H1 (cell line): ENCODE data around the gene KDELR1. TPM values are rescaled to one million over a fixed set of nuclear protein-coding genes. Genes with fewer than 3 reads are reported as not detected.

Source experiments
- CTCF ChIA-PET: fragments of 300-600 bp; sonication (Branson Sonifier 250); formaldehyde crosslinking; loops from one replicate; lab custom pipeline; 2021; ENCODE audit not compliant: partially characterized antibody; lab: Charles Lee
- POLR2A ChIA-PET: fragments of 300-600 bp; sonication (Branson Sonifier 250); formaldehyde crosslinking; loops from one replicate; lab custom pipeline; 2021; ENCODE audit warnings: inconsistent platforms; ENCODE audit not compliant: partially characterized antibody; lab: Charles Lee
- DNase-seq, 2 experiments: peaks; one replicate each; pipeline versions ENCODE4 v3.0.0 to v3.0.0-alpha.2; 2010 to 2022; ENCODE audit warnings: low spot score in 2 of 2, low read depth in 1 of 2, mixed read lengths in 1 of 2
- FAIRE-seq: peaks from 2 replicates; lab custom pipeline; 2011; peaks lifted over from hg19 to GRCh38; lab: Jason Lieb, UNC
- H2AFZ ChIP-seq: 2 replicates; pipeline ENCODE4 v1.8.1; 2012; ENCODE audit warnings: low read length, inconsistent platforms
- H2AK5ac ChIP-seq: 2 replicates; pipeline ENCODE4 v1.6.1; 2013; ENCODE audit warnings: low read depth, low read length
- H2BK120ac ChIP-seq: replicated peaks from 2 replicates; pipeline ENCODE3; 2013; ENCODE audit warnings: low read depth, low read length, inconsistent platforms
- H2BK12ac ChIP-seq: 2 replicates; pipeline ENCODE4 v1.6.1; 2013; ENCODE audit warnings: low read depth, low read length
- H2BK15ac ChIP-seq: 2 replicates; pipeline ENCODE4 v1.6.1; 2013; ENCODE audit warnings: low read length
- H2BK20ac ChIP-seq: 2 replicates; pipeline ENCODE4 v1.6.1; 2013; ENCODE audit warnings: low read length
- H2BK5ac ChIP-seq: 2 replicates; pipeline ENCODE4 v1.6.1; 2013; ENCODE audit warnings: low read depth, low read length
- H3K14ac ChIP-seq: 2 replicates; pipeline ENCODE4 v1.6.1; 2013; ENCODE audit warnings: inconsistent platforms; ENCODE audit not compliant: insufficient read length
- H3K18ac ChIP-seq: 2 replicates; pipeline ENCODE4 v1.6.1; 2013; ENCODE audit warnings: low read length; ENCODE audit errors: extremely low read depth
- H3K23ac ChIP-seq: 2 replicates; pipeline ENCODE4 v1.6.1; 2013; ENCODE audit warnings: inconsistent platforms; ENCODE audit not compliant: insufficient read length
- H3K23me2 ChIP-seq: 2 replicates; pipeline ENCODE4 v1.6.1; 2013; ENCODE audit warnings: low read depth, low read length
- H3K27ac ChIP-seq: 2 replicates; pipeline ENCODE4 v1.6.1; 2011; ENCODE audit warnings: low read depth, low read length, inconsistent platforms
- H3K27me3 ChIP-seq, 4 experiments: replicated peaks in 1 of 4; 1 replicate in 1 of 4; 2 replicates in 3 of 4; pipeline versions ENCODE4 v1.6.1 to v1.8.1; 2011 to 2013; ENCODE audit warnings: low read length in 3 of 4, mild to moderate bottlenecking in 3 of 4, inconsistent platforms in 2 of 4, mixed read lengths in 2 of 4, moderate library complexity in 1 of 4; ENCODE audit not compliant: control insufficient read depth in 3 of 4, insufficient read depth in 3 of 4; ENCODE audit errors: extremely low read depth in 1 of 4
- H3K36me3 ChIP-seq, 4 experiments: 2 replicates each; pipeline versions ENCODE4 v1.6.1 to v1.8.1; 2011 to 2013; ENCODE audit warnings: mild to moderate bottlenecking in 4 of 4, low read length in 3 of 4, moderate library complexity in 2 of 4, control low read depth in 1 of 4, inconsistent platforms in 1 of 4; ENCODE audit not compliant: insufficient read depth in 4 of 4, control insufficient read depth in 2 of 4
- H3K4ac ChIP-seq: replicated peaks from 2 replicates; pipeline ENCODE3; 2013; ENCODE audit warnings: low read length, low read depth, mixed read lengths, inconsistent platforms; ENCODE audit not compliant: insufficient read length
- H3K4me1 ChIP-seq, 4 experiments: replicated peaks in 1 of 4; 1 replicate in 1 of 4; 2 replicates in 3 of 4; pipeline versions ENCODE4 v1.6.1 to v1.8.1; 2011 to 2013; ENCODE audit warnings: low read length in 3 of 4, inconsistent platforms in 2 of 4, mixed read lengths in 1 of 4; ENCODE audit not compliant: insufficient read depth in 4 of 4, control insufficient read depth in 3 of 4
- H3K4me2 ChIP-seq, 2 experiments: 2 replicates each; pipeline versions ENCODE4 v1.6.1 to v1.8.1; 2011 to 2013; ENCODE audit warnings: low read depth in 2 of 2, low read length in 2 of 2, control low read depth in 1 of 2, inconsistent platforms in 1 of 2, mild to moderate bottlenecking in 1 of 2; ENCODE audit not compliant: insufficient read depth in 1 of 2
- H3K4me3 ChIP-seq, 4 experiments: fragments of 200-600, 300-600 bp in 1 of 4; sonication (generic), shearing (Covaris generic), sonication (Bioruptor Twin) in 1 of 4; 2 replicates each; pipeline versions ENCODE4 v1.5.1 to v1.8.1; 2011 to 2016; ENCODE audit warnings: low read length in 4 of 4, low read depth in 3 of 4, control low read depth in 2 of 4, inconsistent platforms in 2 of 4, mild to moderate bottlenecking in 2 of 4, mixed read lengths in 1 of 4, moderate library complexity in 1 of 4; ENCODE audit not compliant: insufficient read depth in 2 of 4; ENCODE audit errors: extremely low read depth in 1 of 4
- H3K56ac ChIP-seq: replicated peaks from 2 replicates; pipeline ENCODE3; 2013; ENCODE audit warnings: low read depth, mild to moderate bottlenecking, mixed read lengths, low read length, inconsistent platforms; ENCODE audit not compliant: insufficient read length
- H3K79me1 ChIP-seq: 2 replicates; pipeline ENCODE4 v1.6.1; 2013; ENCODE audit warnings: low read depth, low read length, control low read depth
- H3K79me2 ChIP-seq, 2 experiments: 2 replicates each; pipeline versions ENCODE4 v1.6.1 to v1.8.1; 2012 to 2013; ENCODE audit warnings: low read length in 2 of 2, mild to moderate bottlenecking in 2 of 2, inconsistent platforms in 1 of 2; ENCODE audit not compliant: insufficient read depth in 2 of 2, control insufficient read depth in 1 of 2
- H3K9ac ChIP-seq, 4 experiments: replicated peaks in 1 of 4; 1 replicate in 1 of 4; 2 replicates in 3 of 4; pipeline versions ENCODE4 v1.6.1 to v1.8.1; 2011 to 2013; ENCODE audit warnings: low read depth in 3 of 4, low read length in 3 of 4, control low read depth in 2 of 4, mild to moderate bottlenecking in 2 of 4, moderate library complexity in 2 of 4, inconsistent platforms in 1 of 4; ENCODE audit errors: extremely low read depth in 1 of 4
- H3K9me3 ChIP-seq, 2 experiments: 2 replicates each; pipeline versions ENCODE4 v1.6.1 to v1.8.1; 2012 to 2013; ENCODE audit warnings: mild to moderate bottlenecking in 2 of 2, moderate library complexity in 2 of 2, control low read depth in 1 of 2, inconsistent platforms in 1 of 2, low read depth in 1 of 2, low read length in 1 of 2, mixed read lengths in 1 of 2; ENCODE audit not compliant: insufficient read depth in 2 of 2
- H4K20me1 ChIP-seq, 2 experiments: replicated peaks in 1 of 2; 2 replicates each; pipeline versions ENCODE3 to v1.8.1; 2011 to 2013; ENCODE audit warnings: inconsistent platforms in 2 of 2, low read length in 2 of 2, mild to moderate bottlenecking in 1 of 2; ENCODE audit not compliant: insufficient read depth in 2 of 2, control insufficient read depth in 1 of 2
- H4K5ac ChIP-seq: 2 replicates; pipeline ENCODE4 v1.6.1; 2013; ENCODE audit warnings: low read length, low read depth, mixed read lengths, inconsistent platforms; ENCODE audit not compliant: insufficient read length
- H4K8ac ChIP-seq: 2 replicates; pipeline ENCODE4 v1.8.0; 2013; ENCODE audit warnings: mild to moderate bottlenecking, moderate library complexity, low read length, inconsistent platforms; ENCODE audit not compliant: insufficient read depth; ENCODE audit errors: extremely low read depth
- H4K91ac ChIP-seq: replicated peaks from 2 replicates; pipeline ENCODE3; 2013; ENCODE audit warnings: low read length, mixed read lengths, inconsistent platforms; ENCODE audit not compliant: insufficient read length
- BCL11A ChIP-seq, 2 experiments: IDR thresholded peaks; one replicate each; pipeline ENCODE4 v1.6.1; 2011; ENCODE audit warnings: low read depth in 2 of 2, low read length in 2 of 2, mild to moderate bottlenecking in 2 of 2
- CBX5 ChIP-seq: fragments of 300-800, 300-1000 bp; sonication (generic); IDR thresholded peaks from 2 replicates; pipeline ENCODE4 v1.7.1; 2016; ENCODE audit warnings: antibody characterized with exemption, low read length, low read depth
- EP300 ChIP-seq, 2 experiments: IDR thresholded peaks; 1 replicate in 1 of 2; 2 replicates in 1 of 2; pipeline ENCODE4 v1.6.1; 2011 to 2012; ENCODE audit warnings: low read depth in 2 of 2, low read length in 2 of 2, mild to moderate bottlenecking in 2 of 2, borderline replicate concordance in 1 of 2, inconsistent platforms in 1 of 2, moderate library complexity in 1 of 2
- FOSL1 ChIP-seq: IDR thresholded peaks from 2 replicates; pipeline ENCODE4 v1.6.1; 2011; ENCODE audit warnings: mild to moderate bottlenecking, low read depth, low read length, moderate library complexity; ENCODE audit not compliant: insufficient read depth
- KDM4A ChIP-seq: IDR thresholded peaks from one replicate; pipeline ENCODE4 v1.7.1; 2012; ENCODE audit warnings: low read depth, mild to moderate bottlenecking, moderate library complexity, low read length, inconsistent platforms; ENCODE audit not compliant: severe bottlenecking
- RFX5 ChIP-seq: IDR thresholded peaks from 2 replicates; pipeline ENCODE4 v1.6.1; 2011; ENCODE audit warnings: low read depth, low read length, improper control_type of control experiment, borderline replicate concordance
- YY1 ChIP-seq: IDR thresholded peaks from 2 replicates; pipeline ENCODE4 v1.6.1; 2011; ENCODE audit warnings: low read depth, mild to moderate bottlenecking, low read length
- WGBS, 2 experiments: shearing (Covaris generic) in 1 of 2; methylation state at CpG; one replicate each; pipeline versions ENCODE4 v1.1.6 to v1.1.7; 2013 to 2015; ENCODE audit warnings: low lambda C conversion rate in 2 of 2, mixed read lengths in 2 of 2, inconsistent platforms in 1 of 2, low coverage in 1 of 2, missing lambda C conversion rate in 1 of 2; ENCODE audit not compliant: insufficient replicate concordance in 2 of 2, insufficient coverage in 1 of 2, insufficient read length in 1 of 2; ENCODE audit errors: extremely low coverage in 1 of 2, missing lambda C conversion rate in 1 of 2; 5-methylcytosine and 5-hydroxymethylcytosine counted together
- polyA plus RNA-seq, 7 experiments: library from polyadenylated mRNA; depleted of rRNA in 3 of 7; stranded (reverse) in 5 of 7; unstranded in 2 of 7; fragments of >200 nt in 5 of 7; fragments of 200-250 nt in 2 of 7; gene quantifications; 1 replicate in 5 of 7; 2 replicates in 1 of 7; 4 replicates in 1 of 7; pipeline versions ENCODE4 v1.2.1 to v1.2.3, GENCODE V29; 2011 to 2013; ENCODE audit warnings: missing spikeins in 2 of 7, mixed read lengths in 2 of 7
- total RNA-seq: library from RNA; stranded (reverse); fragmentation: NEBNext Ultra II Directional; extraction: Animal tissue kit (Norgen Biotek cat#: 25700); gene quantifications from 2 replicates; pipeline ENCODE4 v1.2.1, GENCODE V29; 2021
- TF ChIP-seq, protein P1 (sequence below): IDR thresholded peaks from 2 replicates; pipeline ENCODE4 v1.6.1; 2012; ENCODE audit warnings: inconsistent platforms
- TF ChIP-seq, protein P2 (sequence below): IDR thresholded peaks from 2 replicates; pipeline ENCODE4 v1.6.1; 2011; ENCODE audit warnings: low read depth, mild to moderate bottlenecking, low read length; ENCODE audit not compliant: insufficient read depth

The KDELR1 gene
- total and polyA plus RNA-seq, 2 of the 8 experiments (the other 6 are each of a cell fraction or from before 2014, with no cell fraction given): 225 to 231 TPM

GRCh38 chr19:48364598-48365348 is 26.6 kb downstream of the KDELR1 start:
- peak overlapping the region; percentile 77 to 92 for H3K4me2 ChIP-seq
- TF ChIP-seq EP300 (IDR thresholded peaks at IDR 0.05; ENCODE audit: borderline replicate concordance in 1 of 2, low read depth in 2 of 2, low read length in 2 of 2): no peak
- no peak for TF ChIP-seq RFX5
- TF ChIP-seq, protein P1, sequence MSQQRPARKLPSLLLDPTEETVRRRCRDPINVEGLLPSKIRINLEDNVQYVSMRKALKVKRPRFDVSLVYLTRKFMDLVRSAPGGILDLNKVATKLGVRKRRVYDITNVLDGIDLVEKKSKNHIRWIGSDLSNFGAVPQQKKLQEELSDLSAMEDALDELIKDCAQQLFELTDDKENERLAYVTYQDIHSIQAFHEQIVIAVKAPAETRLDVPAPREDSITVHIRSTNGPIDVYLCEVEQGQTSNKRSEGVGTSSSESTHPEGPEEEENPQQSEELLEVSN: no peak
- TF ChIP-seq, protein P2, sequence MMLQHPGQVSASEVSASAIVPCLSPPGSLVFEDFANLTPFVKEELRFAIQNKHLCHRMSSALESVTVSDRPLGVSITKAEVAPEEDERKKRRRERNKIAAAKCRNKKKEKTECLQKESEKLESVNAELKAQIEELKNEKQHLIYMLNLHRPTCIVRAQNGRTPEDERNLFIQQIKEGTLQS: no peak
- no peak for TF ChIP-seq FOSL1
- TF ChIP-seq YY1: no peak
- TF ChIP-seq CBX5: no peak
- peak; percentile 38 for TF ChIP-seq KDM4A
- no peak for TF ChIP-seq BCL11A (IDR thresholded peaks at IDR 0.05; ENCODE audit: low read depth in 2 of 2, low read length in 2 of 2)

More at GRCh38 chr19:48364598-48365348, 26.6 kb downstream of the KDELR1 start:
- H2AK5ac ChIP-seq: peak overlapping the region; percentile 65; the same call in 1 of the 2 replicates
- H3K9ac ChIP-seq: peak overlapping the region in 2 of 4 experiments; percentile 45 to 59; a peak in 4 of 7 replicates
- H4K91ac ChIP-seq: peak overlapping the region; percentile 81
- H3K18ac ChIP-seq: peak overlapping the region; percentile 44
- H3K36me3 ChIP-seq: no peaks in the 10 kb centered on the region; a peak in 1 of 8 replicates
- H2BK20ac ChIP-seq: no peak overlapping the region
- peaks cover 0 to 5% (median 4%) of the 10 kb centered on the region in 4 experiments; a peak in 4 of 7 replicates for H3K4me1 ChIP-seq
- H2BK120ac ChIP-seq: peak overlapping the region; percentile 61
- H3K23me2 ChIP-seq: peaks cover 7% of the 10 kb centered on the region
- no peak overlapping the region for H3K23ac ChIP-seq
- DNase-seq (no peak), FAIRE-seq (no peak)
- H3K14ac ChIP-seq: no peak overlapping the region
- H3K56ac ChIP-seq: peak overlapping the region; percentile 12
- H2BK5ac ChIP-seq: peak overlapping the region; percentile 85; the same call in 1 of the 2 replicates
- WGBS, 2 experiments: 67% methylated on average over 10 of the region's 10 CpGs; no CpG with 5 or more reads in 1 of the 2 experiments
- peak overlapping the region; percentile 74 for H4K5ac ChIP-seq
- no peak overlapping the region for H2BK15ac ChIP-seq
- H3K79me1 ChIP-seq: no peaks in the 10 kb centered on the region
- H3K79me2 ChIP-seq: no peaks in the 10 kb centered on the region
- peak overlapping the region; percentile 32 for H3K4ac ChIP-seq
- H3K27me3 ChIP-seq: peaks cover 0 to 10% (median 2%) of the 10 kb centered on the region in 4 experiments; a peak in 3 of 7 replicates
- ChIA-PET CTCF (interaction anchor here (1.2 to 2.6 kb wide), 4 partner anchors 8 to 31 kb away, joined by 3 to 12 read pairs (median 6); partner anchors contain the start of gene KDELR1), POLR2A (interaction anchor here (0.9 to 3.1 kb wide), 11 partner anchors 14 to 122 kb away, joined by 3 to 27 read pairs (median 5); partner anchors contain the start of genes GRIN2D and KDELR1)
- peak overlapping the region; percentile 77; the same call in 1 of the 2 replicates for H3K27ac ChIP-seq
- peak overlapping the region; percentile 91 for H2AFZ ChIP-seq
- peak overlapping the region; percentile 89; the same call in 1 of the 2 replicates for H4K8ac ChIP-seq
- peak overlapping the region; percentile 19 to 61 (median 46); a peak in 6 of 8 replicates for H3K4me3 ChIP-seq
- H4K20me1 ChIP-seq: no peaks in the 10 kb centered on the region
- no peaks in the 10 kb centered on the region for H3K9me3 ChIP-seq
- 0 out of 2 replicates have a peak overlapping the region, but pooled peaks have one; percentile 70 for H2BK12ac ChIP-seq
